ENCODE measurements around the gene RANBP9. TPM values are rescaled to one million over a fixed set of nuclear protein-coding genes. Genes with fewer than 3 reads are reported as not detected.

The RANBP9 gene
- total and polyA plus RNA-seq, 2 experiments from 2014 or later: 12.1 to 31.8 TPM

- TF ChIP-seq ZNF462 (CRISPR knock-in tag; IDR thresholded peaks at IDR 0.05) (no peak), NANOG (IDR thresholded peaks at IDR 0.05; ENCODE audit: borderline replicate concordance) (no peak), ZNF114 (CRISPR knock-in tag; IDR thresholded peaks at IDR 0.05) (no peak), ZNF331 (CRISPR knock-in tag; IDR thresholded peaks at IDR 0.05; ENCODE audit: low read depth) (no peak), STAT1 (IDR thresholded peaks at IDR 0.05; ENCODE audit: unreplicated experiment) (no peak), CREB1 (CRISPR knock-in tag; IDR thresholded peaks at IDR 0.05; ENCODE audit: low read depth) (peak; percentile 42; the same call in 1 of the 2 replicates), EZH2 (IDR thresholded peaks at IDR 0.05; ENCODE audit: low read depth, unreplicated experiment) (no peak), JUNB (IDR thresholded peaks at IDR 0.05; ENCODE audit: unreplicated experiment) (no peak)
These were observed 136.3 kb downstream of the RANBP9 start (continued) for GRCh38 chr6:13575377-13575775.

- peaks cover 13% of the 10 kb centered on the region for H3K4me1 ChIP-seq (ENCODE audit: insufficient read depth)
- DNase-seq (ENCODE audit: low spot score): peak; percentile 93
- H3K27ac ChIP-seq (ENCODE audit: low read depth): peak within 1 kb of the TSS; percentile 99
- H3K79me2 ChIP-seq (replicated peaks; ENCODE audit: insufficient read depth): peaks cover 28% of the 10 kb centered on the region
- TF ChIP-seq STAT1 (IDR thresholded peaks at IDR 0.05; ENCODE audit: unreplicated experiment): no peak
- peak; percentile 74 for TF ChIP-seq POLR2AphosphoS5 (IDR thresholded peaks at IDR 0.05; ENCODE audit: low read depth)
- no peak for TF ChIP-seq EZH2 (IDR thresholded peaks at IDR 0.05; ENCODE audit: low read depth, unreplicated experiment)
- 0 out of 2 replicates have a peak, but pooled peaks have one; percentile 33 for TF ChIP-seq ETS1 (IDR thresholded peaks at IDR 0.05)
- H3K27me3 ChIP-seq (ENCODE audit: insufficient read depth): no peaks in the 10 kb centered on the region
- H4K20me1 ChIP-seq (replicated peaks; ENCODE audit: insufficient read depth): no peaks in the 10 kb centered on the region
- peak; percentile 79 for ATAC-seq
- H3K27ac Mint-ChIP-seq: peak within 1 kb of the TSS; percentile 98
- H3K4me2 ChIP-seq: peak within 1 kb of the TSS; percentile 94
- no peaks in the 10 kb centered on the region for H3K36me3 ChIP-seq (ENCODE audit: insufficient read depth)
- H3K4me1 Mint-ChIP-seq: peaks cover 29% of the 10 kb centered on the region
- H3F3A ChIP-seq (replicated peaks; ENCODE audit: low read depth): peaks cover 10% of the 10 kb centered on the region
- H3K36me3 Mint-ChIP-seq (ENCODE audit: low read depth): peaks cover under 1% of the 10 kb centered on the region; the same call in 2 of the 3 replicates
- peak within 1 kb of the TSS; percentile 85 for H3K4me3 Mint-ChIP-seq
- peak within 1 kb of the TSS; percentile 84 for H3K4me3 ChIP-seq
- peak within 1 kb of the TSS; percentile 96 for H2AFZ ChIP-seq
- H3K27me3 Mint-ChIP-seq (ENCODE audit: insufficient read depth, low read depth, poor library complexity): peaks cover 12% of the 10 kb centered on the region
- no peaks in the 10 kb centered on the region; the same call in 2 of the 3 replicates for H3K9me3 Mint-ChIP-seq
- H3K9me2 ChIP-seq (ENCODE audit: insufficient read depth): no peaks in the 10 kb centered on the region
These were observed 136.9 kb downstream of the RANBP9 start, which contains the start of gene SIRT5 for GRCh38 chr6:13574571-13575376. Gene SIRT5, plus strand, starts transcription at chr6:13574601. Its CDS starts 9,510 bp downstream, at chr6:13584111.
